Measurements from ENCODE around the gene STAB2. TPM values are rescaled to one million over a fixed set of nuclear protein-coding genes. Genes with fewer than 3 reads are reported as not detected.
A peak's percentile ranks its signal among the peaks of the same experiment; 100 is the strongest.

STAB2 gene
- total RNA-seq, 1 donor from 2014 or later = 8.6 TPM

DNA sequence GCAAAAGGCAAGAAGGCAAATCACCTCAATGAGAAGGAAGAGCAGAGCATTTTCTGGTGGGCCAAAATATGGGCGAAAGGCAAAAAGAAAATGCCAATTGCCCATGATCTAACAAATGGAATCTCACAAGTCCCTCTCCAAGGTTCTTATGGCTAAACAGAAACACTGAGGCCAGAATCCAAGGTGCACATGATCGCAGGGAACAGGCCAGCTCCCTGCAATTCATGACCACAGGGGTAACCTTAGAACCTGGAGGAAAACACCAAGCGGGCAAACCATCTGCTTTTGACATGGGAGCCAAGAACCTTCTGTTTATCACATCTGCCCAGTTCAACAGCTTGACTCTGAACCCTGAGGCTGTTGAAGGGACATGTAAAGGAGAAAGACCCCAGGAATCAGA, 193.9 kb downstream of the STAB2 start:
- no peak for DNase-seq

GRCh38 chr12:103782399-103782798, 195.3 kb downstream of the STAB2 start:
- DNase-seq = no peak

DNA sequence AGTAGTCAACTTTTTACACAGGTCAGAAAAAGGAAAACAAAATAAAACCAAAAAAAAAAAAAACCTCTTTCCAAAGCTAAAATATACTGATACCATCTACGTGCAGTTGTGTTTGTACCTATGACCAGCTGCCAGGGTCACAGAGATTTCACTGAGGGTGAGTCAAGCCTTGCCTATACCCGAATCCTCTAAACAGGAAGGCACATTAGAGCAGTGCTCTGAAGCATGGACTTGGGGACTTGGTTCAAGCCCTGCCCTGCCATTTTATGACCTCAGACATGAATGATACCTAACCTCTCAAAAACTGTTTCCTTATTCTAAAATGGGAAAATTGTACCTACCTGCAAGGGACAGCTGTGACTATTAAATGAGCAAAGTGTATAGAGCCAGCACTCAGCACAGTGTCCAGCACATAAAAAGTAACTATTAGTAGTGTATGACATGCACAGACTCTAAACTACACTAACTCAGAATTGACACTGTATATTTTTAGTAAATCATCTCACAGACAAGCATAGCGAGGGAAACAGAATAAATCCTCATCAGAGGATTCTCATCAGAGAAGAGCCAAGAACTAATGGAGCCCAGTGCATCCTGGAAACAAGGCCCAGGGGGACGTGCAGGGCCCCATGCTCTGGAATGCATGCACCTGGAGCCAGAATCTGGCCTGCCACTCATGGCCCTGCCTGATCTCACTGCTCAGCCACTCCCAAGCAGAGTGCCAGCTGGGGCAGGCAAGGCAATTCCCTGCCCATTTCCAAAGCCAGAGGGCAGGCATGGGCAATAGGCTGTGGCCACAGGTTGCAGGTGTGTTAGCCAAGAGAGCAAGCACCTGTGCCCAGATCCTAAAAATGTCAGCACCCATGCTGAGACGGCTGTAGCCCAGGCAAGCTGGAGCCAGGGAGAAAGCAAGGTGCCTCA, 196.9 kb downstream of the STAB2 start:
- DNase-seq = peak; percentile 27

GRCh38 chr12:103785243-103786031, 198.4 kb downstream of the STAB2 start:
- peak; percentile 61 for DNase-seq

- DNase-seq = no peak
Measured at GRCh38 chr12:103786201-103786600, 199.1 kb downstream of the STAB2 start.

DNA sequence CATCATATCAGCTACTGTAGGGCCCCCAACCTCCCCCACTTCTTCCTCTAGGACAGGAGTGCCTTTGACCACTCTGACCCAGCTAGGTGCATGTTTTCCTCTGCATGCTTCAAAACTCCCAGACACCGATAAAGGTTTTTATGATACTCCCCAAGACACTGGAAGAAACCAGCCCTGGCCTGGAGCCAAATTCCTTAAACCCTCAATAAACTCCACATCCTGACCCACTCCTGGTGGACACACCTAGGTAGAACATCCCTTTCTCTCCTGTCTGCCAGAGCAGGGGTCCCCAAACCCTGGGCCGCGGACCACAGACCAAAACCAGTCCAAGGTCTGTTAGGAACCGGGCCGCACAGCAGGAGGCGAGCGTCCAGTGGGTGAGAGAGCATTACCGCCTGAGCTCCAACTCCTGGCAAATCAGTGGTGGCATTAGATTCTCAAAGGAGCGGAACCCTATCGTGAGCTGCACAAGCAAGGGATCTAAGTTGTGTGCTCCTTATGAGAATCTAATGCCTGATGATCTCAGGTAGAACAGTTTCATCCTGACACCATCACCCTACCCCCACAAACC, 204.4 kb downstream of the STAB2 start:
- DNase-seq = no peak

DNA sequence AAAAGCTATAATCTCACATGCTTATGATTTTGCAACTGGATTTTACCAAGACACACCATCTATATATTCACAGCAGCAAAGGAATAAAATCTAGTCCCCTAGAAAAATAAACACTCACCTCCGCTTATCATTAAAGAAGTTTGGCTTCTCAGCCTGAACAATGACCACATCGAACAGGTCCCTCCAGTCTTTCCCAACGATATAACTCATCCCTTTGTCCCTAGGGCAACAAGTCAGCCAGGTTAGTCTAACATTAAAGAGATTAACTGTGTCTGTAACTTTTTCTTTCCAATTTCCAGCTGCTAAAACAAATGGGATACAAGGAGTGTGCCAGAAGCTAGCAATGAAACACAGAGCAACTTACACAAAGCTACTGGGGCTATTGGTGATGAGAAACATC, 206.0 kb downstream of the STAB2 start:
- DNase-seq = no peak

GRCh38 chr12:103793512-103794045, 206.5 kb downstream of the STAB2 start:
- DNase-seq = no peak

DNA sequence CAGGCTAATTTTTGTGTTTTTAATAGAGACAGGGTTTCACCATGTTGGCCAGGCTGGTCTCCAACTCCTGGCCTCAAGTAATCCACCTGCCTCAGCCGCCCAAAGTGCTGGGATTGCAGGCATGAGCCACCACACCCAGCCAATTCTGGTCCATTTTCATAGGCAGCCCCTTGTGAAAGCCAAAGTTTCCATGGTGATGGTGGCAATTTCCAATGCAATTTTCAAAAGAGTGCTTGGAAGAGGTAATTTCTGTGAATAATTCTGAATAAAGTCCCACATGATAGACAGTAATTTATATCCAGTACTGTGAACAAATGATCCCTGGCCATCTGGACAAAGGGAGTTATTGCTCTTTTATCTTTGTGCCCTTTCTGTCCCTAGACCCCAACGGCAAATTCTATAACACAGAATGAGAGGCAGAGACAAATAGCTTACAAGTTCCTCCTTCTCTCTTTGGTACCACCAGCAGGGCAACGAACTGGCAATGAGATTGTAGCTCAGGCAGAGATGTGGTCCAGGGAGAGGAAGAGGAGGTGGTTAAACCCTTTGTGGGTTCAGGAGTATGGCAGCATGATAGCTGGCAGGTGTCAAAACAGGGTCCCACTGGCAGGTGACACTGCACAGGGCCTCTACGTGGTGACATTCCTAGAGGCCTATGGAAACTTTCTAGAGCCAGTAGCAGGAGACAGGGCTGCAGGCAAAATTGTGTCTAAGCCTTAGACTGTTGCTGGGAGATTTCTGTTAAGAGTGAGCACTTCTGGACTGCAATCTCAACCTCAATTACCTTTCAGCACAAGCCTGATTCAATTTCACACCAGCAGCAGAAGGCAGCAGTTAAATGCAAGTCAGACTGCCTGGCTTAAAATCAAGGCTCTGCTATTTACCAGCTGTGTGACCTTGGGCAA, 207.5 kb downstream of the STAB2 start:
- DNase-seq = no peak

DNA sequence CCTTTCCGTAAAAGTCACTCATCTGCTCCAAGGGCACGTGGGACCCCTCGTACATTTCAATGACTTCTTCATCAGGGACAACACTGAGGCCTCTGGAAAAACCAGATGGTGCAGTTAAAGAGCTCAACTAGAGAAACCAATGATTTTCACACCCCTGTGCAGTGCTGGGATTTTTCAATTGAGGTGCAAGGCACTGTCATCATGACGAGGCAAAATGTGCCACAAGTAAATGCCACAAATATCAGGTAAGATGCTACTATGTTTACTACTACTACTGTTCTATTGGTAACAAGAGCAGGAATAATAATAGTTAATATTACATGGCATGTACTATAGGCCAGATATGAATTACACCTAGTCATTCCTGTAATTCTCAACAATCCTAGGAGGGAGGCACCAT, 211.5 kb downstream of the STAB2 start:
- no peak for DNase-seq

DNA sequence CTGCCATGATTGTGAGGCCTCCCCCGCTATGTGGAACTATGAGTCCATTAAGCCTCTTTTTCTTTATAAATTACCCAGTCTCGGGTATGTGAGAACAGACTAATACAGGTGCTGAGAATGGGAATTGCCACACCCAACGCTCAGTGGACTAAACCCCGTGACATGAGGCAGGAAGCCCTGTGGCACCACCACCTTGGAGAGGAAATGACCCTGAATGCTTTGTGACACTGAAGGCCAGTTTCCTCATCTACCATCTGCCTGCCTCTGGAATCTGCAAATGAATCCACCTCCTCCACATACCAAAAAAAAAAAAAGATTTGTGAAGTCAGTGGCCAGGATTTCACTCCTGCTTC, 212.4 kb downstream of the STAB2 start:
- DNase-seq = no peak

GRCh38 chr12:103799857-103800771, 213.0 kb downstream of the STAB2 start:
- peak; percentile 95 for DNase-seq

DNA sequence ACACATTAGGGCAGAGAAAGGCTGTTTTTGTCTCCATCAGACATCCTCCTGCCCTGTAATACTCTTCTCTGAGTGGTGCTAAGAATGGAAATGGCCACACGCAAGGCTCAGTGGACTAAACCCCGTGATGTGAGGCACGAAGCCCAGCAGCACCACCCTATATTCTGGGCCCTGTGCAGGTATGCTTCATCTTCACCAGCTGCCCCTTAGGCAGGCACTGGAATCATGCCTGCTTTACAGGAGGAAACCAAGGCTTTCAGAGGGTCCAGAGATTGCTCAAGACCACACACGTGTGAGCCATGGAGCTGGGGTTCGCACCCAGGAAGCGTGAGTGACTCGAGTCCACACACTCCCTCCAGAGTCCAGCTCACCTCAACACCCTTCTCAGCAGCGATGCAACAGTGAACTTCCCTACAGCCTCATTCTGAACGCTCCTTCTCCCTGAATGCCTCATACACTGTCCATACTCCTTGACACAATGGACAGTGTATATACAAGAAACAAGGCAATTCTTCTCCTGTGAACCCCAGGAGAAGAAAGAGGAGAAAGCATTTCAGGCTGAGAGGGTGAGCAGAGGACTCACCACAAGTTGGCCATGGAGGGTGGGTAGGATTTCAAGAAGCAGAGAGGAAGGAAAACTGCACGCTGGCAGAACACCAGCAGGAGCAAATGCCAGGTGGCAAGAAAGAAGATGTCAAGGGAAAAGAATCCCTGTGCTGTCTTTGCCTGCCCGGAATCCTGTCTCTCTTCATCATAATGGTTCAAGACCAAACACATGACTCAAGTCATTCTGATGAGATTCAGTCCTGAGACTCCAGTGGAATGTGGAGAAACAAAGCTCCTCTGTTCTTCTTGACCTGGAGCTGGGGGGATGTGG, 214.9 kb downstream of the STAB2 start:
- peak; percentile 38 for DNase-seq

DNA sequence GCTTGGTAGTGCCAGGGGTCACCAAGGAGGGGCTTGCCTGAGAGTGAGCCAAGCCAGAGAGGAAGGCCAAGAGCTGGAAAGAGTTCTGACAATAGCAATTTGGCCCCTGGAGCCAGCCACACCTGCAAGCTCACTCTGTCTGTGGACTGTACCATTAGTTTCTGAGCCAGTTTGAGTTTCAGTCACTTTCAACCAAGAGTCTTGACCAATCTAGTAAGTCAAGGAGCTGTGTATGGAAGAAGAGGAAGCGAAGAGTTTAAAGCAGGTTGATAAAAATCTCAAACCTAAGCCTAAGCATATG, 215.5 kb downstream of the STAB2 start:
- no peak for DNase-seq

- no peak for DNase-seq
Measured at GRCh38 chr12:103803847-103804246, 216.8 kb downstream of the STAB2 start.

DNA sequence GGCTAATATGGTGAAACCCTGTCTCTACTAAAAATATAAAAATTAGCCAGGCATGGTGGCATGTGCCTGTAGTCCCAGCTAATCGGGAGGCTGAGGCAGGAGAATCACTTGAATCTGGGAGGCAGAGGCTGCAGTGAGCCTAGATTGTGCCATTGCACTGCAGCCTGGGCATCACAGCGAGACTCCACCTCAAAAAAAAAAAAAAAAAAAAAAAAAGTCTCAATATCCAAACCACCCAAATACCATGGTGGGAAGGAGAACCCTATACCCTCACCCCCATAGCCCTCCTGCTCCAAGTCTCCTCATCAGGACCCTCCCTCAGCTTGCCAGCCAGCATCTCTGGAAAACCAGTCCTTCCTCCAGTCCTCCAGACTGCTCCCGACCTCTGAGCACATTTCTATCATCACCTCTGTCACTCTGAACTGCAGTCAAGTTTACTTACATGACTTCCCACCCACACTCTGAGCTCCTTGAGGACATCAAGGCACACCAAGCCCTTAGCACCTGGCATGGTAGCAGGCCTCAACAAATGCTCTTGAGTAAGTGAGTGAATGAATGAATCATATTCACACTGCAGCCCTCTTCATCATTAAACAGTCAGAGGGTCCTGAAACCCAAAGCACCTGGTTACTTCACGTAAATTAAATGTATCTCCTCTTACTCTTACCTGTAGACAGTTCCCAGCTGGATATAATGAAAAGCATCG, 218.7 kb downstream of the STAB2 start:
- no peak for DNase-seq

DNA sequence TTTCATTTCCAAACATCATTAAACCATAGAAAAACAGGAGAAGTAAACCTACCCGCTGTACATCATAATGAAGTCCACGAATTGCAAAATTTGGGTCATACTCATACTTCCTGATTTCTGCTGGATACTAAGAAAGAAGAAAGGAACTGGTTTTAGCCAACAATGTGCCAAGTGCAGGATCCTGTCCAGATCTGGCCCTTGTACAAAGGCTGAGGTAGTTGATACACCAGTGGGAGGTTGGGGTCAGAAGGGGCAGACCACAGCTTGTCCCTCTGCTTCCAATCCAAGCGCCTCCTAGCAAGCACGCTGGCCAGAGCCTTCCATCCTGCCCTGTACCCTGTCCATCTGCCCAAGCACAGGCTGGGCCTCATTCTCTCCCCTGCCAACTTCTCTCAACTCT, 219.7 kb downstream of the STAB2 start:
- no peak for DNase-seq

- no peak for DNase-seq
Measured at GRCh38 chr12:103807561-103808238, 220.6 kb downstream of the STAB2 start.
